LHCN-M2 (cell line): Measurements from ENCODE around the gene RPL36A. TPM values are rescaled to one million over a fixed set of nuclear protein-coding genes. Genes with fewer than 3 reads are reported as not detected.

ENCODE experiments used
- DNase-seq: peaks from one replicate; pipeline ENCODE4 v3.0.0-alpha.2; 2012; ENCODE audit warnings: low read depth
- total RNA-seq: library from RNA; depleted of rRNA; stranded (reverse); fragments of >200 nt; gene quantifications from 2 replicates; pipeline ENCODE4 v1.2.3, GENCODE V29; 2014; rRNA removed

The RPL36A gene
- total RNA-seq, 1 experiment from 2014 or later, result 1,273 TPM

GRCh38 chrX:101430457-101431078 lies 39.8 kb downstream of the RPL36A start:
- peak; percentile 44 for DNase-seq

GRCh38 chrX:101442085-101442484 lies 51.3 kb downstream of the RPL36A start:
- no peak for DNase-seq

Other genes starting within 250 kb of the RPL36A start
- gene DRP2, start 171.2 kb upstream of the RPL36A start, total RNA-seq, result 2.5 and 3.1 TPM in 2 replicates
- gene TAF7L, start 99.7 kb upstream of the RPL36A start, total RNA-seq, result 0.13 TPM in 1 of 2 replicates, not detected in the other
- 4.3 and 5.6 TPM in 2 replicates for gene TIMM8A, start 42.3 kb upstream of the RPL36A start, total RNA-seq
- gene BTK, start 4.8 kb upstream of the RPL36A start, total RNA-seq, result not detected in 2 replicates
- 52.1 and 62.6 TPM in 2 replicates for gene GLA, start 16.9 kb downstream of the RPL36A start, total RNA-seq
- gene HNRNPH2, start 17.2 kb downstream of the RPL36A start, total RNA-seq, result 65.1 and 71.9 TPM in 2 replicates
- gene ARMCX4, start 94.4 kb downstream of the RPL36A start, total RNA-seq, result 0.92 and 1.2 TPM in 2 replicates
- gene ARMCX1, start 159.5 kb downstream of the RPL36A start, total RNA-seq, result 52.3 and 73.5 TPM in 2 replicates
- 32.8 and 33.5 TPM in 2 replicates for gene ARMCX6, start 227.0 kb downstream of the RPL36A start, total RNA-seq
- gene ARMCX3, start 232.1 kb downstream of the RPL36A start, total RNA-seq, result 45.4 and 47.0 TPM in 2 replicates